LNCAP (cell line): Measurements from ENCODE around the gene PDCD7.

Experiments used
- CTCF ChIP-seq: fragments of 450-650 bp; IDR thresholded peaks from 2 replicates; pipeline ENCODE4 v1.5.1; 2017; ENCODE audit warnings: mild to moderate bottlenecking

PDCD7 gene

GRCh38 chr15:65096481-65097385 is 36.9 kb downstream of the PDCD7 start:
- TF ChIP-seq CTCF, result no peak

GRCh38 chr15:65095747-65096104 is 37.9 kb downstream of the PDCD7 start:
- TF ChIP-seq CTCF, result no peak

- TF ChIP-seq CTCF, result no peak
Observed at GRCh38 chr15:65095011-65095746, 38.4 kb downstream of the PDCD7 start.

- TF ChIP-seq CTCF, result no peak
Observed at GRCh38 chr15:65094294-65094995, 39.2 kb downstream of the PDCD7 start.

GRCh38 chr15:65092911-65093792 is 40.5 kb downstream of the PDCD7 start:
- TF ChIP-seq CTCF, result no peak

- no peak for TF ChIP-seq CTCF
Observed at GRCh38 chr15:65091946-65092770, 41.5 kb downstream of the PDCD7 start.
